ENCODE measurements around the gene GABRB1. TPM values are rescaled to one million over a fixed set of nuclear protein-coding genes. Genes with fewer than 3 reads are reported as not detected.

GABRB1 gene
- total and polyA plus RNA-seq, 2 experiments from 2014 or later: 0.26 to 0.97 TPM

DNA sequence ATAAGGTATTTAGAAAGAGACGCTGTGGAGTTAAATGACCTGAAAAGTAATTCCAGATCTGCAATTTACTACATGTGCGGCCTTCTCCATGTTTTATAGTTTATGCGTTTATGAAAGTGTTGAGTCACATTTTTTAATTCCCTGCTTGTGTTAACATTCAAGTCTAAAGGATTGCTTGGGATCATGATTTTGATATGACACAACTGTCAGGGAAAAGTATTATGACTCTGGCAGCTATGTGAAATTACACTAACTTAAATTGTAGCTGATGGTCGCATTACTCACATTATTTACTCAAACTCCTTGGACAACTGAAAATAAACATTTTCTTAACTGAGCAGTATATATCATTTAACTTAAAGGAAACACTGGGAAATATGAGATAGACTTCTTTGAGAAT is 14.3 kb upstream of the GABRB1 start (continued):
- TF ChIP-seq, protein P1, sequence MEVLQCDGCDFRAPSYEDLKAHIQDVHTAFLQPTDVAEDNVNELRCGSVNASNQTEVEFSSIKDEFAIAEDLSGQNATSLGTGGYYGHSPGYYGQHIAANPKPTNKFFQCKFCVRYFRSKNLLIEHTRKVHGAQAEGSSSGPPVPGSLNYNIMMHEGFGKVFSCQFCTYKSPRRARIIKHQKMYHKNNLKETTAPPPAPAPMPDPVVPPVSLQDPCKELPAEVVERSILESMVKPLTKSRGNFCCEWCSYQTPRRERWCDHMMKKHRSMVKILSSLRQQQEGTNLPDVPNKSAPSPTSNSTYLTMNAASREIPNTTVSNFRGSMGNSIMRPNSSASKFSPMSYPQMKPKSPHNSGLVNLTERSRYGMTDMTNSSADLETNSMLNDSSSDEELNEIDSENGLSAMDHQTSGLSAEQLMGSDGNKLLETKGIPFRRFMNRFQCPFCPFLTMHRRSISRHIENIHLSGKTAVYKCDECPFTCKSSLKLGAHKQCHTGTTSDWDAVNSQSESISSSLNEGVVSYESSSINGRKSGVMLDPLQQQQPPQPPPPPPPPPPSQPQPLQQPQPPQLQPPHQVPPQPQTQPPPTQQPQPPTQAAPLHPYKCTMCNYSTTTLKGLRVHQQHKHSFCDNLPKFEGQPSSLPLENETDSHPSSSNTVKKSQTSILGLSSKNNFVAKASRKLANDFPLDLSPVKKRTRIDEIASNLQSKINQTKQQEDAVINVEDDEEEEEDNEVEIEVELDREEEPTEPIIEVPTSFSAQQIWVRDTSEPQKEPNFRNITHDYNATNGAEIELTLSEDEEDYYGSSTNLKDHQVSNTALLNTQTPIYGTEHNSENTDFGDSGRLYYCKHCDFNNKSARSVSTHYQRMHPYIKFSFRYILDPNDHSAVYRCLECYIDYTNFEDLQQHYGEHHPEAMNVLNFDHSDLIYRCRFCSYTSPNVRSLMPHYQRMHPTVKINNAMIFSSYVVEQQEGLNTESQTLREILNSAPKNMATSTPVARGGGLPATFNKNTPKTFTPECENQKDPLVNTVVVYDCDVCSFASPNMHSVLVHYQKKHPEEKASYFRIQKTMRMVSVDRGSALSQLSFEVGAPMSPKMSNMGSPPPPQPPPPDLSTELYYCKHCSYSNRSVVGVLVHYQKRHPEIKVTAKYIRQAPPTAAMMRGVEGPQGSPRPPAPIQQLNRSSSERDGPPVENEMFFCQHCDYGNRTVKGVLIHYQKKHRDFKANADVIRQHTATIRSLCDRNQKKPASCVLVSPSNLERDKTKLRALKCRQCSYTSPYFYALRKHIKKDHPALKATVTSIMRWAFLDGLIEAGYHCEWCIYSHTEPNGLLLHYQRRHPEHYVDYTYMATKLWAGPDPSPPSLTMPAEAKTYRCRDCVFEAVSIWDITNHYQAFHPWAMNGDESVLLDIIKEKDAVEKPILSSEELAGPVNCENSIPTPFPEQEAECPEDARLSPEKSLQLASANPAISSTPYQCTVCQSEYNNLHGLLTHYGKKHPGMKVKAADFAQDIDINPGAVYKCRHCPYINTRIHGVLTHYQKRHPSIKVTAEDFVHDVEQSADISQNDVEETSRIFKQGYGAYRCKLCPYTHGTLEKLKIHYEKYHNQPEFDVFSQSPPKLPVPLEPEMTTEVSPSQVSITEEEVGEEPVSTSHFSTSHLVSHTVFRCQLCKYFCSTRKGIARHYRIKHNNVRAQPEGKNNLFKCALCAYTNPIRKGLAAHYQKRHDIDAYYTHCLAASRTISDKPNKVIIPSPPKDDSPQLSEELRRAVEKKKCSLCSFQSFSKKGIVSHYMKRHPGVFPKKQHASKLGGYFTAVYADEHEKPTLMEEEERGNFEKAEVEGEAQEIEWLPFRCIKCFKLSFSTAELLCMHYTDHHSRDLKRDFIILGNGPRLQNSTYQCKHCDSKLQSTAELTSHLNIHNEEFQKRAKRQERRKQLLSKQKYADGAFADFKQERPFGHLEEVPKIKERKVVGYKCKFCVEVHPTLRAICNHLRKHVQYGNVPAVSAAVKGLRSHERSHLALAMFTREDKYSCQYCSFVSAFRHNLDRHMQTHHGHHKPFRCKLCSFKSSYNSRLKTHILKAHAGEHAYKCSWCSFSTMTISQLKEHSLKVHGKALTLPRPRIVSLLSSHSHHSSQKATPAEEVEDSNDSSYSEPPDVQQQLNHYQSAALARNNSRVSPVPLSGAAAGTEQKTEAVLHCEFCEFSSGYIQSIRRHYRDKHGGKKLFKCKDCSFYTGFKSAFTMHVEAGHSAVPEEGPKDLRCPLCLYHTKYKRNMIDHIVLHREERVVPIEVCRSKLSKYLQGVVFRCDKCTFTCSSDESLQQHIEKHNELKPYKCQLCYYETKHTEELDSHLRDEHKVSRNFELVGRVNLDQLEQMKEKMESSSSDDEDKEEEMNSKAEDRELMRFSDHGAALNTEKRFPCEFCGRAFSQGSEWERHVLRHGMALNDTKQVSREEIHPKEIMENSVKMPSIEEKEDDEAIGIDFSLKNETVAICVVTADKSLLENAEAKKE (CRISPR knock-in tag; IDR thresholded peaks at IDR 0.05): no peak
- TF ChIP-seq, protein P2, sequence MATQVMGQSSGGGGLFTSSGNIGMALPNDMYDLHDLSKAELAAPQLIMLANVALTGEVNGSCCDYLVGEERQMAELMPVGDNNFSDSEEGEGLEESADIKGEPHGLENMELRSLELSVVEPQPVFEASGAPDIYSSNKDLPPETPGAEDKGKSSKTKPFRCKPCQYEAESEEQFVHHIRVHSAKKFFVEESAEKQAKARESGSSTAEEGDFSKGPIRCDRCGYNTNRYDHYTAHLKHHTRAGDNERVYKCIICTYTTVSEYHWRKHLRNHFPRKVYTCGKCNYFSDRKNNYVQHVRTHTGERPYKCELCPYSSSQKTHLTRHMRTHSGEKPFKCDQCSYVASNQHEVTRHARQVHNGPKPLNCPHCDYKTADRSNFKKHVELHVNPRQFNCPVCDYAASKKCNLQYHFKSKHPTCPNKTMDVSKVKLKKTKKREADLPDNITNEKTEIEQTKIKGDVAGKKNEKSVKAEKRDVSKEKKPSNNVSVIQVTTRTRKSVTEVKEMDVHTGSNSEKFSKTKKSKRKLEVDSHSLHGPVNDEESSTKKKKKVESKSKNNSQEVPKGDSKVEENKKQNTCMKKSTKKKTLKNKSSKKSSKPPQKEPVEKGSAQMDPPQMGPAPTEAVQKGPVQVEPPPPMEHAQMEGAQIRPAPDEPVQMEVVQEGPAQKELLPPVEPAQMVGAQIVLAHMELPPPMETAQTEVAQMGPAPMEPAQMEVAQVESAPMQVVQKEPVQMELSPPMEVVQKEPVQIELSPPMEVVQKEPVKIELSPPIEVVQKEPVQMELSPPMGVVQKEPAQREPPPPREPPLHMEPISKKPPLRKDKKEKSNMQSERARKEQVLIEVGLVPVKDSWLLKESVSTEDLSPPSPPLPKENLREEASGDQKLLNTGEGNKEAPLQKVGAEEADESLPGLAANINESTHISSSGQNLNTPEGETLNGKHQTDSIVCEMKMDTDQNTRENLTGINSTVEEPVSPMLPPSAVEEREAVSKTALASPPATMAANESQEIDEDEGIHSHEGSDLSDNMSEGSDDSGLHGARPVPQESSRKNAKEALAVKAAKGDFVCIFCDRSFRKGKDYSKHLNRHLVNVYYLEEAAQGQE (IDR thresholded peaks at IDR 0.05; ENCODE audit: unreplicated experiment): no peak
- TF ChIP-seq ZNF114 (CRISPR knock-in tag; IDR thresholded peaks at IDR 0.05) (no peak), EZH2 (IDR thresholded peaks at IDR 0.05; ENCODE audit: low read depth, unreplicated experiment) (no peak), NANOG (IDR thresholded peaks at IDR 0.05; ENCODE audit: borderline replicate concordance) (no peak)

DNA sequence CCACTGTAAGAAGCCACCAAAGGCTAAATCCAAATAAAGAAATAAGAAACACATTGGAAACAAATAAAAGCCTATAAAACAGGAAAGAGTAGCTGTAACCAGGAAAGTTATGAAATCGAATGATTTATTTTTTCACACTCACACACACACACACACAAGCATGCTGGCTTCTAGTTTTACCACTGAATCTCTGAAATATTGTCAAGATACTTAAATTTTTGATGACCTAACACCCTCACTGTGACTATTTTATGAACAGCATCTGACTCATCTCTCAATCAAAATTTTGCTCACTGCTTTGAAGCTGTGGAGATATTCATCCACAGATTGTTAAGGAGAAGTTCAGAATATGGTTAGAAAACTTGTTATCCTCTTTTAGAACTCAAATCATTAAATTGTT is 13.9 kb upstream of the GABRB1 start:
- Histone ChIP-seq H3K27me3 (ENCODE audit: insufficient read depth) (no peaks in the 10 kb centered on the region), H3F3A (replicated peaks; ENCODE audit: low read depth) (no peaks in the 10 kb centered on the region), H3K4me3 (no peak overlapping the region), H3K9me2 (ENCODE audit: insufficient read depth) (no peaks in the 10 kb centered on the region), H3K36me3 (ENCODE audit: insufficient read depth) (no peaks in the 10 kb centered on the region), H4K20me1 (replicated peaks; ENCODE audit: insufficient read depth) (no peaks in the 10 kb centered on the region), H3K4me1 (ENCODE audit: insufficient read depth) (no peaks in the 10 kb centered on the region), H3K79me2 (replicated peaks; ENCODE audit: insufficient read depth) (no peaks in the 10 kb centered on the region), H3K27ac (ENCODE audit: low read depth) (no peak overlapping the region), H2AFZ (no peak overlapping the region), H3K4me2 (no peak overlapping the region)
- Mint-ChIP-seq H3K9me3 (no peaks in the 10 kb centered on the region), H3K27me3 (ENCODE audit: insufficient read depth, low read depth, poor library complexity) (no peaks in the 10 kb centered on the region), H3K27ac (no peak overlapping the region), H3K4me3 (no peak overlapping the region), H3K36me3 (ENCODE audit: low read depth) (no peaks in the 10 kb centered on the region), H3K4me1 (no peaks in the 10 kb centered on the region)
- ATAC-seq (no peak), DNase-seq (ENCODE audit: low spot score) (no peak)
- TF ChIP-seq CREB1 (CRISPR knock-in tag; IDR thresholded peaks at IDR 0.05; ENCODE audit: low read depth) (no peak), EZH2phosphoT487 (IDR thresholded peaks at IDR 0.05; ENCODE audit: unreplicated experiment) (no peak), STAT1 (IDR thresholded peaks at IDR 0.05; ENCODE audit: unreplicated experiment) (no peak)

Measured in GM23338 (cell line).